ENCODE measurements around the gene EXOC3. TPM values are rescaled to one million over a fixed set of nuclear protein-coding genes. Genes with fewer than 3 reads are reported as not detected.

EXOC3 gene
- total RNA-seq, 1 experiment from 2014 or later: 60.1 TPM

- TF ChIP-seq ZBTB43 (CRISPR knock-in tag; IDR thresholded peaks at IDR 0.05): no peak
- TF ChIP-seq, protein P1, sequence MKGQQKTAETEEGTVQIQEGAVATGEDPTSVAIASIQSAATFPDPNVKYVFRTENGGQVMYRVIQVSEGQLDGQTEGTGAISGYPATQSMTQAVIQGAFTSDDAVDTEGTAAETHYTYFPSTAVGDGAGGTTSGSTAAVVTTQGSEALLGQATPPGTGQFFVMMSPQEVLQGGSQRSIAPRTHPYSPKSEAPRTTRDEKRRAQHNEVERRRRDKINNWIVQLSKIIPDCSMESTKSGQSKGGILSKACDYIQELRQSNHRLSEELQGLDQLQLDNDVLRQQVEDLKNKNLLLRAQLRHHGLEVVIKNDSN (CRISPR knock-in tag; IDR thresholded peaks at IDR 0.05): no peak
- no peak for TF ChIP-seq ZNF416 (CRISPR knock-in tag; IDR thresholded peaks at IDR 0.05)
Observed at GRCh38 chr5:500491-500890, 57.5 kb downstream of the EXOC3 start (continued).

DNA sequence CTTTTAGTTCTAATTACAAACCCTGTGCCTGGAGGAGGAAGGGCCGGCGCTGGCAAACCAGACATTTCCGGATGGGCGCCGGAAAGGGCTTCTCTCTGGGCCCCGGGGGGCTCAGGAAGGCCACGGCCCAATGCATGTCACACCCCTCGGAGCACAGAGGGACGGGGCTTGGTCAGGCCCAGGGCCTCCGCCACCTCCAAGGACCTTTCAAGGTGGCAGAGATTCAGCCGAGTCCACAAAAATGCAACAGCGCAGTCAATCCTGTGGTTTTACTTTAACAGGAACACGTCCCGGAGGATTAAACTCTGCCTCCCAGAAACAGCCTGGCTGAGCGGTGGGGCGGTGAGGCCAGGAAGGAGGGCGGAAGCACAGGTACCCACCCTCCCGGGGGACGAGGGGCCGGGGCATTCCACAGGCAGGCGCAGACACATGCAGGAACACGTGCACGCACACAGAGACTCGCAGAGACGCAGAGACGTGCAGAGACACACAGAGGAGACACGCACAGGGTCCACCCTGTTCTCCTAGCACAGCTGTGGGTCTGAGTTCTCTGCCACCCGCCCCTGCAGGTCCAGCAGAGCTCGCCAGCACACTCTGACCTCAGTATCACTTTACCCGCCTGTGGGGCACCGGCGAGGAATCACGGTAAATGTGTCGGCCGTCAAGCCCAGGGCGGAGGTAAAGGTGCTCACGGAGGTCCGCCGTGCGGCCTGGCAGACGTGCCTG, 58.3 kb downstream of the EXOC3 start:
- no peaks in the 10 kb centered on the region for H3K9me3 Mint-ChIP-seq
- H3K36me3 Mint-ChIP-seq: no peaks in the 10 kb centered on the region
- H3K4me3 Mint-ChIP-seq: no peak overlapping the region
- H3K27ac Mint-ChIP-seq: no peak overlapping the region
- TF ChIP-seq E2F4 (CRISPR knock-in tag; IDR thresholded peaks at IDR 0.05; ENCODE audit: borderline replicate concordance, low read depth): no peak
- no peak for TF ChIP-seq ZNF396 (CRISPR knock-in tag; IDR thresholded peaks at IDR 0.05; ENCODE audit: borderline replicate concordance)
- TF ChIP-seq CREB1 (CRISPR knock-in tag; IDR thresholded peaks at IDR 0.05): no peak
- no peak for TF ChIP-seq TP53 (CRISPR knock-in tag; IDR thresholded peaks at IDR 0.05)
- TF ChIP-seq NFYB (CRISPR knock-in tag; conservative IDR thresholded peaks at IDR 0.05; ENCODE audit: low read depth): no peak
- TF ChIP-seq MYBL2 (CRISPR knock-in tag; IDR thresholded peaks at IDR 0.05): no peak
- CTCF ChIA-PET: interaction anchor here (1.4 kb wide), 2 partner anchors 28 to 184 kb away, joined by 3 to 4 read pairs; no protein-coding TSS in a partner anchor
- H3K4me1 Mint-ChIP-seq: peaks cover 4% of the 10 kb centered on the region
- no peak for ATAC-seq
- POLR2A ChIA-PET: no interaction called here
- H3K27me3 Mint-ChIP-seq (ENCODE audit: low read depth): peaks cover 93% of the 10 kb centered on the region
- DNase-seq (ENCODE audit: low spot score): no peak

DNA sequence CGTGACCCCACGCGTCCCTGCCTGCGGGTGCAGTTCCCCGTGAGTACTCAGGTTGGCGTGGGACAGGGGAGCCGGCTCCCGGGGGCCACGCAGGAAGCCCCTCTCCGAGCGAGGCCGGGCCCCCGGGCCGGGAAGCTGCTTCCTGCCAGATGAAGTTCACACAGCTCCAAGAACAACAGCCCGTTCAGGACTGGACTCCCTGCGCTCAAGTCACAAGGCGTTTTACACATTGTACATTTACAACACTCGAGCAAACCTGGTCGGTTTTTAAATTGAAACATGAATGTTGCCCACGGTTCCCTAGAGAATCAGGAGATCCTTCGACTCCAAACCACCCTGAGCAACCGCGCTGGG, 58.8 kb downstream of the EXOC3 start:
- no peak overlapping the region for H3K4me3 Mint-ChIP-seq
- POLR2A ChIA-PET: no interaction called here
- H3K4me1 Mint-ChIP-seq: peaks cover 2% of the 10 kb centered on the region; the same call in 1 of the 2 replicates
- peaks cover 93% of the 10 kb centered on the region for H3K27me3 Mint-ChIP-seq (ENCODE audit: low read depth)
- TF ChIP-seq NR3C1 (CRISPR knock-in tag; conservative IDR thresholded peaks at IDR 0.05; ENCODE audit: low read depth) (no peak), GRHL2 (CRISPR knock-in tag; IDR thresholded peaks at IDR 0.05; ENCODE audit: insufficient replicate concordance, severe bottlenecking) (no peak), CREM (CRISPR knock-in tag; IDR thresholded peaks at IDR 0.05) (no peak), KAT7 (CRISPR knock-in tag; IDR thresholded peaks at IDR 0.05; ENCODE audit: borderline replicate concordance) (no peak), SP1 (CRISPR knock-in tag; conservative IDR thresholded peaks at IDR 0.05) (no peak), RORB (CRISPR knock-in tag; IDR thresholded peaks at IDR 0.05) (no peak), ZBTB43 (CRISPR knock-in tag; IDR thresholded peaks at IDR 0.05) (no peak)
- TF ChIP-seq, protein P2, sequence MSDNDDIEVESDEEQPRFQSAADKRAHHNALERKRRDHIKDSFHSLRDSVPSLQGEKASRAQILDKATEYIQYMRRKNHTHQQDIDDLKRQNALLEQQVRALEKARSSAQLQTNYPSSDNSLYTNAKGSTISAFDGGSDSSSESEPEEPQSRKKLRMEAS (CRISPR knock-in tag; IDR thresholded peaks at IDR 0.05): no peak
- TF ChIP-seq, protein P1 (CRISPR knock-in tag; IDR thresholded peaks at IDR 0.05): no peak
- no peaks in the 10 kb centered on the region for H3K36me3 Mint-ChIP-seq
- ATAC-seq: no peak
- no peaks in the 10 kb centered on the region for H3K9me3 Mint-ChIP-seq
- DNase-seq (ENCODE audit: low spot score): no peak
- no peak overlapping the region for H3K27ac Mint-ChIP-seq
- CTCF ChIA-PET: interaction anchor here (0.5 to 1.4 kb wide), 3 partner anchors 28 to 98 kb away, joined by 3 to 4 read pairs (median 3); no protein-coding TSS in a partner anchor

All from WTC11 (cell line).